ENCODE results near the gene AADAT. TPM values are rescaled to one million over a fixed set of nuclear protein-coding genes. Genes with fewer than 3 reads are reported as not detected.
A peak's percentile ranks its signal among the peaks of the same experiment; 100 is the strongest.

The AADAT gene
- total and polyA plus RNA-seq, 2 of the 4 experiments (the other 2 are of a cell fraction): 4.7 to 6.9 TPM

DNA sequence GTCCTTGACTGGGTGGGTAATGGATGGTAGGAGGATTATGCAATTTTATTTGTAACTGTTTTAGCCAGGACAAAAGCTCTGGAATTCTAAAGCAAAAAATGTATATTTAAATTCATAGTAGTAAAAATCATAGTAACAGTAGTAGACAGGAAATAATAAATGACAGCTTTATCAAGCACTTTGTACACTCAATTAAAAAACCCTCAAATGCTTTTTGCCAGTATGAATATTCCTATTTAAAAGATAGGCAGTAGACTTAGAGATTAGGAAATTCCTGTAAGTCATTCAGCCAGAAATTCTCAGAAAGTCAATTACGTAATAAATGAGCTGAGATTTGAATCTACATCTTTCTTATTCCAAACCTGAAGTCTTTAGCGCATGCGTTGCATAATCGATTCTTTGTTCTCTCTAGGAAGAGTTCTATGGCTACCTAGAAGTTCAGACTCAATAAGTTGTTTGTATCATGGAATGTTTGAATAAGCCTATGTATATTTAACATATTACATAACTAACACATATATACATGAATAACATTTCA is 2.5 kb downstream of the AADAT start:
- DNase-seq (no peak), ATAC-seq (ENCODE audit: low read depth) (no peak)
- H3K27ac ChIP-seq (ENCODE audit: insufficient read depth, low read length): no peak overlapping the region
- H3K4me1 ChIP-seq (ENCODE audit: control insufficient read depth, insufficient read depth, low read length): no peaks in the 10 kb centered on the region
- no peaks in the 10 kb centered on the region; the same call in 1 of the 2 replicates for H3K9me1 ChIP-seq (ENCODE audit: insufficient read depth, low read length)
- no peak overlapping the region for H2BK15ac ChIP-seq (ENCODE audit: low read depth, low read length)
- POLR2A ChIA-PET (ENCODE audit: unreplicated experiment): no interaction called here
- no peak overlapping the region for H4K8ac ChIP-seq (ENCODE audit: low read depth in 2 of 2, low read length in 2 of 2)
- H2BK5ac ChIP-seq (ENCODE audit: low read depth, low read length, poor library complexity, severe bottlenecking): no peak overlapping the region
- peaks cover 1% of the 10 kb centered on the region; the same call in 1 of the 2 replicates for H3K36me3 ChIP-seq (ENCODE audit: control insufficient read depth, insufficient read depth, low read length)
- H3K4me2 ChIP-seq (ENCODE audit: low read depth, low read length): no peak overlapping the region
- no peak overlapping the region for H2BK20ac ChIP-seq (ENCODE audit: low read depth, low read length)
- H3K4me3 ChIP-seq (ENCODE audit: insufficient read depth, low read depth, low read length): no peak overlapping the region
- CTCF ChIA-PET: no interaction called here
- in situ Hi-C loops (cut with MboI; ENCODE audit: low sequenced_read_pairs) (no loop called here), intact Hi-C loops (cut with micrococcal nuclease) (loop anchor here (5.0 kb wide), 1 partner anchor 475 kb away; the partner anchor contains the start of gene NEK1), dilution Hi-C loops (cut with HindIII; ENCODE audit: low sequenced_read_pairs, unreplicated experiment) (no loop called here)
- no peaks in the 10 kb centered on the region for H3K27me3 ChIP-seq (ENCODE audit: control insufficient read depth, insufficient read depth, low read length)
- no peak overlapping the region for H2AFZ ChIP-seq (replicated peaks; ENCODE audit: low read length, poor library complexity)
- no peak overlapping the region for H2AK5ac ChIP-seq (ENCODE audit: low read depth, low read length)
- no peak overlapping the region for H3K14ac ChIP-seq (replicated peaks; ENCODE audit: low read depth, low read length)
- WGBS, 2 experiments (ENCODE audit: extremely low coverage in 2 of 2, insufficient read length in 1 of 2): no CpG with 5 or more reads among the region's 4 CpGs
- TF ChIP-seq RFX5 (IDR thresholded peaks at IDR 0.05; ENCODE audit: low read depth, low read length) (no peak), CEBPB (IDR thresholded peaks at IDR 0.05; ENCODE audit: low read depth, low read length) (peak; percentile 62)
- H3K18ac ChIP-seq (ENCODE audit: low read depth, low read length): no peak overlapping the region
- H3K56ac ChIP-seq (ENCODE audit: extremely low read depth, insufficient read depth, low read length): no peak overlapping the region
- H3K4ac ChIP-seq (ENCODE audit: low read depth, low read length): no peak overlapping the region
- no peak overlapping the region for H3K9ac ChIP-seq (ENCODE audit: low read depth, low read length)
- H2BK120ac ChIP-seq (ENCODE audit: low read depth, low read length): no peak overlapping the region
- BruUV-seq (replicated peaks): no TSS peak
- H4K91ac ChIP-seq (ENCODE audit: insufficient read depth, low read depth, low read length): no peak overlapping the region
- H4K20me1 ChIP-seq (ENCODE audit: insufficient read depth, low read length): no peaks in the 10 kb centered on the region
- no peak overlapping the region for H4K5ac ChIP-seq (ENCODE audit: low read depth, low read length)
- peaks cover 0 to 12% of the 10 kb centered on the region in 2 experiments; a peak in 1 of 4 replicates for H3K79me1 ChIP-seq (ENCODE audit: low read depth in 1 of 2, low read length in 2 of 2)
- H3K23ac ChIP-seq (ENCODE audit: low read depth, low read length): no peak overlapping the region
- H3K9me3 ChIP-seq (ENCODE audit: control insufficient read depth, insufficient read depth, low read length): no peaks in the 10 kb centered on the region
- no peak overlapping the region for H2AK9ac ChIP-seq (replicated peaks; ENCODE audit: low read depth, low read length, poor library complexity)

All from IMR-90 (cell line).